ENCODE results near the gene SLC28A3.

GRCh38 chr9:84318981-84319380 is 21.6 kb downstream of the SLC28A3 start:
- TF ChIP-seq CTCF (IDR thresholded peaks at IDR 0.05) = no peak
- TF ChIP-seq SIN3A (IDR thresholded peaks at IDR 0.05; ENCODE audit: borderline replicate concordance, insufficient read depth, low read depth, low read length) = no peak
